HG03066 (cell line): ENCODE data around the gene CAMTA2.

Experiments
- ATAC-seq: cut with Tn5 transposase; IDR thresholded peaks from one replicate; pipeline ENCODE4 v1.9.1; 2021; ENCODE audit warnings: low read depth; ENCODE audit not compliant: unreplicated experiment

Gene CAMTA2

GRCh38 chr17:4947411-4948165, 39.9 kb downstream of the CAMTA2 start:
- no peak for ATAC-seq

DNA sequence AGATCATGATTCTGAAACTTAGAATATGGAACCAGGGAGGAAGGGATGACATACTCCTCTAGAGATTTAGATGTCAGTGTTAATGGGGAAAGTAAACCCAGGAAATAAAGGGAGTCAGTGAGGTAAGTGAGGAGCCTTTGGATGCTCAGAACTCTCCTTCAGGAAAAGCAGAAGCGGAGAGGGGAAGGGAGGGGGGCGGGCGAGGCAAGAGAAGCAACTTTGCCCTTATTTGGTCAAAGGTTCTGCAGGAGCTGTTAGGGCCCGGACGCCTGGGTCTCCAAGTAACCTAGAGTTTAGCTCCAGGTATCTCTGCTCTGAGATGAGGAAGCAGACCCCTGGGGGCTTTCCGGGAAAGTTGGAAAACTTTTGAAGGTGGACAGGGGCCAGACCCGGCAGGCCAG, 40.5 kb downstream of the CAMTA2 start:
- no peak for ATAC-seq

DNA sequence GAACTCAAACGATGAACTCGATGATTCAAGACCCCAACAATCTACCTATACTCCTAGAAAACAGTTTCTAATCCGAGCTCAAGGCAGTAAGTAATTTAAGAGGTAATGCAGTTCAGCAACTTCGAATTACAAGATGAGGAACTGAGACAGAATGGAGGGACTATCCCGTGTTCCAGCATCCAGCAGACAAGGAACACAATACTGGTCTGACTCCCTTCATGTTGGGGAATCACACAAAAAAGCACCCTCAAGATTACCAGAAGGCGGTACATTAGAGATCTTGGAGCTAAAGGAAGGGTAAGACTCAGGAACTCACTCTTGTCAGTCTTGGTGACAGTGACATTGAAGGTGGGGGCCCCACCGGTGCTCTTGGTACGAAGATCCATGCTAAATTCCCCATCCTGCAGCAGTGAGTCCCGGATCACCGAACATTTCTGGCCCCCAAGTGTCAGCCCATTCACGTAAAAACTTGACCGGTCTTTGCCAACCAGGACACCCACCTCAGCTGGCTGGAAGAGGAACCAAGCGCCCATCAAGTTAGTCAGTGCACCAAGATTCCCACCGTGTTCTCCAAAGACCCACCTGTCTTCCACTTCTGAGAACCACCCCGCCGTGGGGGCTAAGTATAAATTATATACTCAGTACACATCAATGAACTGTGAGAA, 41.0 kb downstream of the CAMTA2 start:
- no peak for ATAC-seq

- no peak for ATAC-seq
Observed at GRCh38 chr17:4945944-4946280, 41.6 kb downstream of the CAMTA2 start.

DNA sequence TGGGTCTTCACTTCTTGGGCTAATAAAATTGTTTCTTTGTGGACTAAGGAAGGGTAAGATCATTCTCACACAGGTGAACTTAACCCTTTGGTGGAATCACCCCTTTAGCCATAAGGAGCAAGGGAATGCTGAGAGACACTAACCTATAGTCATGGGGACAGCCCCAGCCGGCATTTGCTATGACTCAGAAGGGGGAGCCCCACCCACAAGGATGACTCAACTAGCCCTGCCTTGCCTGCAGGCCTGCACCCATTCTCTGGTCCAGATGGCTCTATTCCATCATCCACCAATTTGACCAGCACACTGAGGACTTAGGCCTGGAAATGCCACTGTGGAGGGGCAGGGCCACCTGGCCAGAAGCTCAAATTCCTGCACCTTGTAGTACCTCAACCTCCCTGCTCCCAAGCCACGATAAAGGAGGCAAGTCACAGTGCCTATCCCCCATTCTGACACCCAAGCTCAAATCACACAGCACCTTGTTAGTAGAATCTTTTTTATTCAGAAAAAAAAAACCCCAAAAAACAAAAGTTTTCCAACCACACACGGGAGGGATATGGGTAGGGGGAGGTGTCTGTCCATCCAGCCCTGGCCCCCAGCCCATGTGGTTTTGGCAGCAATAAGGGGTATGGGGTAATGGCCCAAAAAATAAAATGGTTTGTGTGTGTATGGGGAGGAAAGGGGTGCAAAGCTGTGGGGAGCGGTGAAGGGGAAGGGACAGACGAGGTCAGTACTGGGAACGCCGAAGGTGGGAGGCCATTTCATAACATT, 42.1 kb downstream of the CAMTA2 start:
- no peak for ATAC-seq

GRCh38 chr17:4944554-4945175, 42.8 kb downstream of the CAMTA2 start:
- ATAC-seq, result no peak

- no peak for ATAC-seq
Observed at GRCh38 chr17:4944163-4944553, 43.3 kb downstream of the CAMTA2 start.

DNA sequence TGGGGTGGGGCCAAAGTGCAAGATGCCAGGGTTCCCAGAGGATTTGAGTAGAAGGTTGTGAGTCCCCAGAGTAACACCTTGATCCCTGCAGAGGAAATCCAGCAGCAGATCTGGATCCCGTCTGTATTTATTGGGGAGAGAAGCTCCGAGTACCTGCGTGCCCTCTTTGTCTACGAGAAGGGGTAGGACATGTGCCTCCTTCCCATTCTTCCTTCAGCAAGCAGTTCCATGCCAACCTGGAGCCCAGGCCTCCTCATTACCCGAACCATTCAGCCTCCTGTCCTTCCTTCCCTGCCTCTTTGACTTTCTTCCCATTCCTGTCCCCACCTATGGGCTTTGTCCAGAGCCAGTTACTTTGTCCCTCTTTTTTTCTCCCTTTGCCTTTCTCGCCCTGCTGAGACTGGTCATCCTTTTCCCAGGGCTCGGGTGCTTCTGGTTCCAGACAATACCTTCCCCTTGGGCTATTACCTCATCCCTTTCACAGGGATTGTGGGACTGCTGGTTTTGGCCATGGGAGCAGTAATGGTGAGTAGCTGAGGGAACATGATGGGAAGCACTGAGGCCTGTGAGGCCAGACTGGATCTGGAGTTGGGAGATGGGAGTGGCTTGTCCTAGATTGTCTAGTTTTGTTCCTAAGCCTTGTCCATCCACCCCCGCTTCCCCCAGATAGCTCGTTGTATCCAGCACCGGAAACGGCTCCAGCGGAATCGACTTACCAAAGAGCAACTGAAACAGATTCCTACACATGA, 44.5 kb downstream of the CAMTA2 start:
- ATAC-seq, result no peak

DNA sequence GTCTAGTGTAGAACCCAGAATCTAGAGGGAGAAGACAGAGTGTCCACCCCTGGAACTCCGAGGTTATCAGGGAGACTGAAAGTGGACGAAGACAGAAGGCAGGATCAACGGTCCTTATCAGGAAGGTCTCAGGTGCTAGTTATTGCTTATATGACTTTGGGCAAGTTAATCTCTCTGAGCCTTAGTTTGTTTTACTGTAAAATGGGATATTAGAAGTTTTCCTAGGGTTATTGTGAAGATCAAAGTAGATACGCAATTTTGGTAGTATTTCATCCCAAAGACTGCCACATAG, 46.2 kb downstream of the CAMTA2 start:
- ATAC-seq, result no peak

DNA sequence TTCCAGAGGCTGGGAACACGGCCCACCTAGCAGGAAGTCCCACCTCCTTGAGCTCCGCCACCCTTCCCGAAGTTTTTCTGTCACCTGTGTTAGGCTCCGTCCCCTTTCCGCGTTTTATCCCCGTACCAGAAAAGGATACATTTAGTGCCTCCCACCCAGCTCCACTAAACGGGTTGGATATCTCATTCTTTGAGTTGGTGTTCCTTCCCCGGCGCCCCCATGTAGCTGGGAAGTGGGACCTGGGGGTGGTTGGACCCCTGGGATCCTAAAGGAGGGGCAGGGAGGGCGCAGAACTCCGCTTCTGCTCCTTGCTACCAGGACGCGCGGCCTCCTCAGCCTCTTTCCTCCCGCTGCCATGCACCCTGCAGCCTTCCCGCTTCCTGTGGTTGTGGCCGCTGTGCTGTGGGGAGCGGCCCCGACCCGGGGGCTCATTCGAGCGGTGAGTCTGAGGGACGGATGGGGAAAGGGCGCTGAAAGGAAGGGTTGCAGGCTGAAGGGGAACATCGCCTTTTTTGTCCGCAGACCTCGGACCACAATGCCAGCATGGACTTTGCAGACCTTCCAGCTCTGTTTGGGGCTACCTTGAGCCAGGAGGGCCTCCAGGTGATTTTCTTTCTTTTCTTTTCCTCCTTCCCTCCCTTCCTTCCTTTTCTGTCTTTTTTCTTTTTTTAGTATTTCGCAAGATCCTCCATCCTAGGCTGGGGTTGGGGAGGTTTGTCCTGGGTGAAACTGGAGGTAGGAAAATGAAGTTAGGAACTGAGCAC, 46.7 kb downstream of the CAMTA2 start:
- no peak for ATAC-seq

- ATAC-seq, result peak; percentile 72
Observed at GRCh38 chr17:4939796-4940554, 47.5 kb downstream of the CAMTA2 start, which contains the start of the genes RNF167 and SLC25A11. RNF167 (plus strand) TSS chr17:4940268; CDS start chr17:4940910, 642 bp downstream. SLC25A11 (minus strand) TSS chr17:4940046; CDS start chr17:4939910, 136 bp downstream.

GRCh38 chr17:4939546-4939795, 48.0 kb downstream of the CAMTA2 start:
- no peak for ATAC-seq

- ATAC-seq, result no peak
Observed at GRCh38 chr17:4938688-4939545, 48.6 kb downstream of the CAMTA2 start.

DNA sequence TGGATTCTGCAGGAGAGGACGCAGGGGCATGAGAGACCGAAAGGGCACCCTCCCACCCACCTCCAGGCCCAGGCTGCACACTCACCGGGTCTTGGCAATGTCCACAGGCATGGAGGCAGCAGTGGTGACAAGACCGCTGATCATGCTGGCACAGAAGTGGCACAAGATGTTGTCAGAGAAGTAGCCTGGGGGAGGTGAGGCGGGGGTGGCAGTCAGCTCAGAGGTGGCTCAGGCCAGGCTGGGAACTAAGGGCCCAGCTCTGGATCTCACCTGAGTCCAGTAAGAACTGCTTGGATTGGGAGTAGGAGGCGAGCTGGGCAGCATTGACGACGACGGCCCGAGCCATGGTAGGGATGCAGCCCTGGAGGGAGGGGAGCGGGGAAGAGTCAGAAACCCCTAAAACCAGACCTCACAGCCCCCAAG, 49.4 kb downstream of the CAMTA2 start:
- ATAC-seq, result no peak

GRCh38 chr17:4937553-4937952, 49.9 kb downstream of the CAMTA2 start:
- ATAC-seq, result no peak

DNA sequence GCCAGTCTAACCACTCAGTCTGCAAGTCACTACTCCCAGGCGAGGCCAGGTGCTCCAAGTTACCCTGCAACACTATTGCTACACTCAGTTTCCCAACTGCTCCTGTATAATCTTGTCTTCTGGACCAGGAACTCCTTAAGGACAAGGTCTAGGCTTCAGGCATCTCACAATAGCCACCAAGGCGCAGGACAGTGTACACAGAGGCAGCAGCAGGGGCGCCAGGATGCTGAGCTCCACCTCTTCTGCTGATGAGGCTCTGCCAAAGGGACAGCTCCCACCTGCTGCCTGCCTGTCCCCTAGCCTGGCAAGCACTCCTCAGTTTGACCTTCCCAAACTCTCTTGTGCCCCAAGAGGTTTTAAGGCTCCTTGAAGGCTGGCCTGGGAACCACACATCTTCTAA, 51.0 kb downstream of the CAMTA2 start:
- ATAC-seq, result no peak

DNA sequence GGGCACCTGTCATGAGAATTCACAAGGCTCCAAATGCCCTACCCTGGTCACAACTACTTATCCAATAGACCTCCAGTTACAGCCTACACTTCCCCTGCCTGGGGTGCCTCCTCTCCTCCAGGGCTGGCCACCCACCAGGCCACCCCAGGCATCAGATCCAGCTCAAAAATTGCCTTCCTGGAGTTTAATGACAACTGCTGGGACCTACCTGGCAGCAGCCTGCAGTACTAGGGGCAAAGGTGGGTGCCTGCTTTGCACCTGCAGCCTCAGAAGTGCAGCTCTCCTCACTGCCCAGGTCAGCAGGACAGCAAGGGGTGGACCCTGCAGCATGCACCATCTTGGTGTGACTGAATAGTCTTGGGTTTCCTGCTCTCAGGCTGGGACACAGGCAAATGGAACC, 51.8 kb downstream of the CAMTA2 start:
- no peak for ATAC-seq

- peak; percentile 56 for ATAC-seq
Observed at GRCh38 chr17:4934173-4934979, 53.1 kb downstream of the CAMTA2 start.
